ENCODE data around the gene CNOT4. TPM values are rescaled to one million over a fixed set of nuclear protein-coding genes. Genes with fewer than 3 reads are reported as not detected.

Gene CNOT4
- total RNA-seq, 3 donors from 2014 or later: 21.6 to 31.6 (median 22.2) TPM

DNA sequence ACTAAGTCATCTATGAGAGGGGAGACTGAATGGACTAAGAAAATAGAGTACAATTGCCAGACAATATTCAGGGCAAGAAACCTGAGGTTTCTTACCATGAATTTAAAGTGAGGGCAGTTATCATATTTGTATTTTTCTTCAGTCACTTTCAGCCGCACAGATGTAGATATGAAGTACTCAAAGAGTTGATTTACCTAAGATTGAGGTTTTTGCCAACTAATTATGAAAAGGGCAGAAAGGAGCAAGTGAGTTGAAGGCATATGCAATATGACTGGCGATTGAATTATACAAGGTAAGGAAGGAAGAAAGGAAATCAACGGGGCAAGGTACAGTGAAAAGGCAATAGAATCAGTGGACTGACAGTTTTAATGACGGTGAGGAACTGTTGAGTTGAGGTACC lies 17.8 kb downstream of the CNOT4 start:
- no peaks in the 10 kb centered on the region for H3K4me1 ChIP-seq
- DNase-seq (ENCODE audit: low spot score in 2 of 2): no peak
- intact Hi-C loops (cut with DNase I; ENCODE audit: low total_unique reads): no loop called here
- no peaks in the 10 kb centered on the region for H3K36me3 ChIP-seq
- no peak overlapping the region for H3K4me3 ChIP-seq
- no peaks in the 10 kb centered on the region for H3K27me3 ChIP-seq
- TF ChIP-seq POLR2A (IDR thresholded peaks at IDR 0.05) (no peak), POLR2AphosphoS5 (IDR thresholded peaks at IDR 0.05) (no peak)
- TF ChIP-seq, protein P1, sequence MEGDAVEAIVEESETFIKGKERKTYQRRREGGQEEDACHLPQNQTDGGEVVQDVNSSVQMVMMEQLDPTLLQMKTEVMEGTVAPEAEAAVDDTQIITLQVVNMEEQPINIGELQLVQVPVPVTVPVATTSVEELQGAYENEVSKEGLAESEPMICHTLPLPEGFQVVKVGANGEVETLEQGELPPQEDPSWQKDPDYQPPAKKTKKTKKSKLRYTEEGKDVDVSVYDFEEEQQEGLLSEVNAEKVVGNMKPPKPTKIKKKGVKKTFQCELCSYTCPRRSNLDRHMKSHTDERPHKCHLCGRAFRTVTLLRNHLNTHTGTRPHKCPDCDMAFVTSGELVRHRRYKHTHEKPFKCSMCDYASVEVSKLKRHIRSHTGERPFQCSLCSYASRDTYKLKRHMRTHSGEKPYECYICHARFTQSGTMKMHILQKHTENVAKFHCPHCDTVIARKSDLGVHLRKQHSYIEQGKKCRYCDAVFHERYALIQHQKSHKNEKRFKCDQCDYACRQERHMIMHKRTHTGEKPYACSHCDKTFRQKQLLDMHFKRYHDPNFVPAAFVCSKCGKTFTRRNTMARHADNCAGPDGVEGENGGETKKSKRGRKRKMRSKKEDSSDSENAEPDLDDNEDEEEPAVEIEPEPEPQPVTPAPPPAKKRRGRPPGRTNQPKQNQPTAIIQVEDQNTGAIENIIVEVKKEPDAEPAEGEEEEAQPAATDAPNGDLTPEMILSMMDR (IDR thresholded peaks at IDR 0.05): no peak
- no peak overlapping the region for H3K27ac ChIP-seq
- no peaks in the 10 kb centered on the region for H3K9me3 ChIP-seq

DNA sequence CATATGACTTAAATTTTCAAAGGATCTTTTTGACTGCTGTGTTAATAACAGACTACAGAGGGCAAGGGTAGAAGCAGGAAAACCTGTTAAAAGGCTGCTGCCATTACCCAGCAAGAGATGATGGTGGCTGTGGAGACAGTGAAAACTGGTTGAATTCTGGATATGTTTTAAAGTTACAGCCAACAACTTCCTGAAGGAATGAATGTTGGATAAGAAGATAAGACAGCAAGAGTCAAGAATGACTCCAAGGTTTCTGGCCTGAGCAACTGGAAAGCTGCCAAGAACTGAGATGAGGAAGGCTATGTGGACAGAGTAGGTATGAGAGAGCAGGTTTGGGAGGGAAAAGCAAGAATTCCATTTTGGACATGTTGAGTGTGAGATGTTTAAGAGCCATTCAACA lies 19.1 kb downstream of the CNOT4 start:
- H3K27me3 ChIP-seq: no peaks in the 10 kb centered on the region
- H3K36me3 ChIP-seq: no peaks in the 10 kb centered on the region
- TF ChIP-seq POLR2A (IDR thresholded peaks at IDR 0.05) (no peak), POLR2AphosphoS5 (IDR thresholded peaks at IDR 0.05) (no peak)
- TF ChIP-seq, protein P1 (IDR thresholded peaks at IDR 0.05): no peak
- no peaks in the 10 kb centered on the region for H3K4me1 ChIP-seq
- no peak overlapping the region for H3K27ac ChIP-seq
- no peak overlapping the region for H3K4me3 ChIP-seq
- no peaks in the 10 kb centered on the region for H3K9me3 ChIP-seq
- DNase-seq (ENCODE audit: low spot score in 2 of 2): no peak
- intact Hi-C loops (cut with DNase I; ENCODE audit: low total_unique reads): no loop called here

DNA sequence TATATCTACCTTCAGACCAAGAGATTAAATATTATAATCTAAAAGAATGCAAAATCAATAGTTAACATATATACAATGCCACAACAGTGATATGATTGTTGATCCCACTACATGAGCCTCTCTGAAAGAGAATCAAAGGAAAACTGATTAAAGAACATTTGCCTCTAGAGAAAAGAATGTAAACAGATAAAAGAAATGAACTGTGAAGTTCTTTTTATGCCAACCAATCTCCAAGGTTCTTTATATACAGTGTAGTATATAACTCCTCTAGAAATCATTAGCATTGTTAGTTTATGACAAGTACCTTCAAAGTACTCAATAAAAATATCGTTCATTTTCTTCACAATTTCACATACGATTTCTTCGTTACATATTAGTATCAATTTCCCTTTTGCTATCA lies 20.1 kb downstream of the CNOT4 start:
- no peaks in the 10 kb centered on the region for H3K27me3 ChIP-seq
- no peaks in the 10 kb centered on the region for H3K9me3 ChIP-seq
- DNase-seq (ENCODE audit: low spot score in 2 of 2): no peak
- intact Hi-C loops (cut with DNase I; ENCODE audit: low total_unique reads): no loop called here
- no peak overlapping the region for H3K27ac ChIP-seq
- no peak overlapping the region for H3K4me3 ChIP-seq
- TF ChIP-seq, protein P1 (IDR thresholded peaks at IDR 0.05): no peak
- no peak for TF ChIP-seq POLR2A (IDR thresholded peaks at IDR 0.05)
- no peak for TF ChIP-seq POLR2AphosphoS5 (IDR thresholded peaks at IDR 0.05)
- no peaks in the 10 kb centered on the region for H3K4me1 ChIP-seq
- H3K36me3 ChIP-seq: no peaks in the 10 kb centered on the region

DNA sequence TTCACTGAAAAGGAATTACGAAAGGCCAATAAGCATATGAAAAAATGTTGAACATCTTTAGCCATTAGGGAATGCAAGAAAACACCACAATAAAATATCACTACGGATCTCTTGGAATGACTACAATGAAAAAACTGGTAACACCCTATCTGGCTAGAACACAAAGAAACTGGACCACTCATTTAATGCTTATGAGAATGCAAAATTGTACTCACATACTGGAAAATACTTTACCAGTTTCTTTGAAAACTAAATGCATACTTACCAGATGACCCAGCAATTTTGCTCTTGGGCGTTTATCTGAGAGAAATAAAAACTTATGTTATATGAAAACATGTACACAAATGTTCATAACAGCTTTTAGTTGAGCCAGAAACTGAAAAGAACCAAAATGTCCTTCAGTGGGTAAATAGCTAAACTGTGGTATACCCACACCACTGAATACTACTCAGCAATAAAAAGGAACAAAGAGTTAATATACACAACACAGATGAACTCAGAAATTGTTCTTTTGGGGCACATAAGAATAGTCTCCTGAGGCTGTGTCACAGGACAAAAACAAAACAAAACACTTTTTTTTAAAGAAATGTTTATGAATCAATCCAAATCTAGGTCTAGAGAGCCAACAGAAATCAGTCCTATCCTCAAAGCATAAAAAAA lies 23.5 kb downstream of the CNOT4 start:
- Histone ChIP-seq H3K4me1 (no peaks in the 10 kb centered on the region), H3K27me3 (no peaks in the 10 kb centered on the region), H3K27ac (no peak overlapping the region), H3K4me3 (no peak overlapping the region), H3K9me3 (no peaks in the 10 kb centered on the region), H3K36me3 (no peaks in the 10 kb centered on the region)
- no peak for DNase-seq (ENCODE audit: low spot score in 2 of 2)
- TF ChIP-seq, protein P1 (IDR thresholded peaks at IDR 0.05): no peak
- intact Hi-C loops (cut with DNase I; ENCODE audit: low total_unique reads): no loop called here

DNA sequence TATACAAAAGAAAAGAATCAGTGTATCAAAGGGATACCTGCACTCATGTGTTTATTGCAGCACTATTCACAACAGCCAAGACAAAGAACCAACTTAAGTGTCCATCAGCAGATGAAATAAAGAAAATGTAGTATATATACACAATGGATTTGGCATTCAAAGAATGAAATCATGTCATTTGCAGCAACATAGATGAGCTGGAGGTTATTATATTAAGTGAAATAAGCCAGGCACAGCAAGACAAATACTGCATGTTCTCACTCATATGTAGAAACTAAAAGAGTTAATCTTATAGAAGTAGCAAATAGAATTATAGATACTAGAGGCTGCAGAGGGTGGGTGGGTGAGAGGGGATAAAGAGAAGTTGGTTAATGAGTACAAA lies 28.3 kb downstream of the CNOT4 start:
- H3K36me3 ChIP-seq: no peaks in the 10 kb centered on the region
- intact Hi-C loops (cut with DNase I; ENCODE audit: low total_unique reads): no loop called here
- TF ChIP-seq, protein P1 (IDR thresholded peaks at IDR 0.05): no peak
- no peak for TF ChIP-seq POLR2A (IDR thresholded peaks at IDR 0.05)
- no peak for TF ChIP-seq POLR2AphosphoS5 (IDR thresholded peaks at IDR 0.05)
- no peaks in the 10 kb centered on the region for H3K4me1 ChIP-seq
- H3K9me3 ChIP-seq: no peaks in the 10 kb centered on the region
- H3K4me3 ChIP-seq: no peak overlapping the region
- H3K27ac ChIP-seq: no peak overlapping the region
- DNase-seq (ENCODE audit: low spot score in 2 of 2): no peak
- H3K27me3 ChIP-seq: no peaks in the 10 kb centered on the region

Measured in breast epithelium (tissue), 4 donors.